ENCODE data around the gene TTLL11. TPM values are rescaled to one million over a fixed set of nuclear protein-coding genes. Genes with fewer than 3 reads are reported as not detected.
"Not testable (repeated sequence)": the region's sequence is repeated elsewhere in the genome, so short reads cannot be mapped to it uniquely, and the experiment has no call there.

TTLL11 gene
- total RNA-seq, 4 donors from 2014 or later: 15.1 to 42.6 (median 29.1) TPM

- no peak for TF ChIP-seq EP300 (IDR thresholded peaks at IDR 0.05)
- no peak for TF ChIP-seq POLR2AphosphoS5 (IDR thresholded peaks at IDR 0.05)
- TF ChIP-seq CTCF (IDR thresholded peaks at IDR 0.05): no peak
- TF ChIP-seq POLR2A (IDR thresholded peaks at IDR 0.05): no peak
- Histone ChIP-seq H3K36me3 (no peaks in the 10 kb centered on the region), H3K27ac (no peak overlapping the region), H3K4me1 (peaks cover 0 to 8% (median 0%) of the 10 kb centered on the region in 3 donors), H3K27me3 (no peaks in the 10 kb centered on the region), H3K4me3 (no peak overlapping the region), H3K9me3 (no peaks in the 10 kb centered on the region)
- 79 to 84% methylated on average over 3 to 5 of the region's 5 CpGs for WGBS, 2 donors (ENCODE audit: low coverage in 1 of 2)
- no peak for ATAC-seq
Measured at GRCh38 chr9:121981118-121981883, 111.8 kb downstream of the TTLL11 start.

- H3K27ac ChIP-seq, H3K36me3 ChIP-seq, H3K9me3 ChIP-seq, H3K4me3 ChIP-seq, H3K4me1 ChIP-seq, ATAC-seq, H3K27me3 ChIP-seq: not testable (repeated sequence)
- 96% methylated on average over 1 of the region's 1 CpG; no CpG with 5 or more reads in 1 of the 2 donors for whole genome bisulfite sequencing, 2 donors (ENCODE audit: low coverage in 1 of 2)
Measured at GRCh38 chr9:121980665-121981064, 112.4 kb downstream of the TTLL11 start.

DNA sequence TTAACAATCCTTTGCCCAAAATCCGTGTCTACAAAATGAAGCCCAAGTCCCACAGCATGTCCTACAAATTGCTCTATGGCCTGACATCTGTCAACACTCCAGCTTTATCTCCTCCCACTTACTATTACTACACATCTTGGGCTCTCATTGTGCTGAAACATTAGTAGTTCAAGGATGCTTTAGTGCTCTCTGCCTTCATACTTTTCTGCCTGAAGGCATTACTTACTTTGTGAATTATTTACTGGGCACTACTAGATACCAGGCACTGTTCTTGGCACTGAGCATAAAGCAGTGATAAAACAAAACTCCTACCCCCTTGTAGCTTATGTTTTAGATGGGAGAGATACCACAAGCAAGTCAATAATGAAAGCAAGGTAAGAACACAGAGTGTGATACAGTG, 113.4 kb downstream of the TTLL11 start:
- no peak overlapping the region for H3K4me3 ChIP-seq
- peaks cover 0 to 3% (median 0%) of the 10 kb centered on the region in 3 donors for H3K4me1 ChIP-seq
- H3K9me3 ChIP-seq: no peaks in the 10 kb centered on the region
- TF ChIP-seq EP300 (IDR thresholded peaks at IDR 0.05) (no peak), POLR2AphosphoS5 (IDR thresholded peaks at IDR 0.05) (no peak), POLR2A (IDR thresholded peaks at IDR 0.05) (no peak), CTCF (IDR thresholded peaks at IDR 0.05) (no peak)
- H3K36me3 ChIP-seq: no peaks in the 10 kb centered on the region
- H3K27ac ChIP-seq: no peak overlapping the region
- H3K27me3 ChIP-seq: no peaks in the 10 kb centered on the region
- no peak for ATAC-seq
- 81% methylated on average over 1 of the region's 1 CpG; no CpG with 5 or more reads in 1 of the 2 donors for WGBS, 2 donors (ENCODE audit: low coverage in 1 of 2)

DNA sequence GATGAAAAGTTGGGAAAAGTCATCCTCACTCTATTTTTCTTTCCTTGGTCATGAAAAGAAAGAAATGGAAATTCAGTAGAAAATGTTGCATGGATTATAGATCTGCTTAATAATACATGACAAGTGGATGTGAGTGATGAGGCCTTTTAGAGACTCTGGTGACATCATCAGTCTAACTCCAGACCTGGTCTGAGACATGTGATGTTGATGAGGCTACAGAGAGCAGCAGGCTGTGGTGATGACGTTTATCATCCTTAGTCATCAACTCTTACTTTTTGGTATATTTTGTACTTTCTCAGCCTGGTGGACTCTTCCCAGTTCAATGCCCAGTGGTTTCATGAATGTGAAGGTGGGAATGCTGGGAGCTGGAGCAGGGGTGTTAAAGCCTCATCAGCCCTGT, 116.4 kb downstream of the TTLL11 start:
- 43 to 50% methylated on average over 1 of the region's 1 CpG for WGBS, 2 donors (ENCODE audit: low coverage in 1 of 2)
- Histone ChIP-seq H3K4me1 (no peaks in the 10 kb centered on the region), H3K9me3 (no peaks in the 10 kb centered on the region), H3K4me3 (no peak overlapping the region), H3K36me3 (peaks cover 0 to 20% of the 10 kb centered on the region in 2 donors), H3K27me3 (no peaks in the 10 kb centered on the region), H3K27ac (no peak overlapping the region)
- TF ChIP-seq EP300 (IDR thresholded peaks at IDR 0.05): no peak
- TF ChIP-seq CTCF (IDR thresholded peaks at IDR 0.05): no peak
- TF ChIP-seq POLR2A (IDR thresholded peaks at IDR 0.05): no peak
- TF ChIP-seq POLR2AphosphoS5 (IDR thresholded peaks at IDR 0.05): no peak
- ATAC-seq: no peak

GRCh38 chr9:121975801-121976277, 117.3 kb downstream of the TTLL11 start:
- no peaks in the 10 kb centered on the region for H3K9me3 ChIP-seq
- H3K36me3 ChIP-seq: peaks cover 0 to 20% of the 10 kb centered on the region in 2 donors
- no peak for ATAC-seq
- no peak overlapping the region for H3K27ac ChIP-seq
- TF ChIP-seq EP300 (IDR thresholded peaks at IDR 0.05): no peak
- no peak for TF ChIP-seq POLR2AphosphoS5 (IDR thresholded peaks at IDR 0.05)
- no peak for TF ChIP-seq CTCF (IDR thresholded peaks at IDR 0.05)
- no peaks in the 10 kb centered on the region for H3K27me3 ChIP-seq
- 93 to 97% methylated on average over 3 to 4 of the region's 6 CpGs for WGBS, 2 donors (ENCODE audit: low coverage in 1 of 2)
- H3K4me3 ChIP-seq: no peak overlapping the region
- H3K4me1 ChIP-seq: no peaks in the 10 kb centered on the region

Measured in gastroesophageal sphincter (tissue), 4 donors.